Left ventricle myocardium inferior (tissue), 1 donor: ENCODE data around the gene MAGED4B. TPM values are rescaled to one million over a fixed set of nuclear protein-coding genes. Genes with fewer than 3 reads are reported as not detected.

ENCODE experiments used
- DNase-seq: peaks from one replicate; pipeline ENCODE4 v3.0.0-alpha.2; 2020
- H3K27ac ChIP-seq: fragments of 200-600 bp; replicated peaks from 2 replicates; pipeline ENCODE4 v1.8.0; 2021
- H3K27me3 ChIP-seq: fragments of 200-600 bp; 2 replicates; pipeline ENCODE4 v1.8.0; 2021; ENCODE audit warnings: low read depth
- H3K36me3 ChIP-seq: fragments of 200-600 bp; 2 replicates; pipeline ENCODE4 v1.8.0; 2021
- H3K4me1 ChIP-seq: fragments of 200-600 bp; 2 replicates; pipeline ENCODE4 v1.8.0; 2021
- H3K4me3 ChIP-seq: fragments of 200-600 bp; 2 replicates; pipeline ENCODE4 v1.8.0; 2021; ENCODE audit warnings: mild to moderate bottlenecking, moderate library complexity
- H3K9me3 ChIP-seq: fragments of 200-600 bp; replicated peaks from 2 replicates; pipeline ENCODE4 v1.8.0; 2021
- CTCF ChIP-seq: fragments of 200-600 bp; IDR thresholded peaks from 2 replicates; pipeline ENCODE4 v1.8.0; 2021; ENCODE audit warnings: antibody characterized with exemption, mild to moderate bottlenecking, borderline replicate concordance
- intact Hi-C: fragments of 100-400 bp; cut with micrococcal nuclease; formaldehyde crosslinking; loops from one replicate; pipeline ENCODE4 v1.11.0; 2022
- total RNA-seq: library from RNA; stranded (reverse); fragmentation: NEBNext Ultra II Directional; extraction: Animal tissue kit (Norgen Biotek cat#: 25700); gene quantifications from one replicate; pipeline ENCODE4 v1.2.1, GENCODE V29; 2021
- donor health status: DM: no; HTN: yes; CAD: no; lungs with severe emphysema.

Gene MAGED4B
- total RNA-seq, 1 donor from 2014 or later: 1.5 TPM

GRCh38 chrX:52031371-52031770, 37.6 kb downstream of the MAGED4B start:
- no peaks in the 10 kb centered on the region for H3K4me1 ChIP-seq

GRCh38 chrX:52015794-52016193, 53.2 kb downstream of the MAGED4B start:
- Histone ChIP-seq H3K27ac (no peak overlapping the region), H3K9me3 (no peaks in the 10 kb centered on the region), H3K4me1 (no peaks in the 10 kb centered on the region), H3K27me3 (no peaks in the 10 kb centered on the region), H3K36me3 (no peaks in the 10 kb centered on the region), H3K4me3 (no peak overlapping the region)
- DNase-seq: no peak
- intact Hi-C loops: no loop called here
- no peak for TF ChIP-seq CTCF

More at GRCh38 chrX:52031371-52031770, 37.6 kb downstream of the MAGED4B start:
- Histone ChIP-seq H3K9me3 (no peaks in the 10 kb centered on the region), H3K36me3 (no peaks in the 10 kb centered on the region), H3K4me3 (no peak overlapping the region), H3K27ac (no peak overlapping the region), H3K27me3 (no peaks in the 10 kb centered on the region)
- DNase-seq: no peak
- intact Hi-C loops: no loop called here
- no peak for TF ChIP-seq CTCF

Other genes with a start within 250 kb of the MAGED4B start
- 61.7 TPM for gene MAGED1, start 175.6 kb downstream of the MAGED4B start, total RNA-seq
- 0.47 TPM for gene MAGED4, start 115.7 kb upstream of the MAGED4B start, total RNA-seq